Measurements from ENCODE around the gene RPL32.
"Not testable (repeated sequence)": the region's sequence is repeated elsewhere in the genome, so short reads cannot be mapped to it uniquely, and the experiment has no call there.

RPL32 gene

GRCh38 chr3:12793701-12794100, 47.7 kb downstream of the RPL32 start:
- no peak for DNase-seq
- in situ Hi-C loops (cut with HindIII; ENCODE audit: low pct_ligation_motif_present, low pct_unique_long_range_greater_than_20kb, low sequenced_read_pairs): no loop called here

GRCh38 chr3:12791430-12791829, 49.9 kb downstream of the RPL32 start:
- no peak for DNase-seq

GRCh38 chr3:12787967-12788690, 53.2 kb downstream of the RPL32 start:
- DNase-seq; in situ Hi-C loops (cut with HindIII; ENCODE audit: low pct_ligation_motif_present, low pct_unique_long_range_greater_than_20kb, low sequenced_read_pairs): not testable (repeated sequence)

More at GRCh38 chr3:12791430-12791829, 49.9 kb downstream of the RPL32 start:
- in situ Hi-C loops (cut with HindIII; ENCODE audit: low pct_ligation_motif_present, low pct_unique_long_range_greater_than_20kb, low sequenced_read_pairs): no loop called here

GRCh38 chr3:12787346-12787745, 54.0 kb downstream of the RPL32 start:
- DNase-seq; in situ Hi-C loops (cut with HindIII; ENCODE audit: low pct_ligation_motif_present, low pct_unique_long_range_greater_than_20kb, low sequenced_read_pairs): not testable (repeated sequence)

- in situ Hi-C loops (cut with HindIII; ENCODE audit: low pct_ligation_motif_present, low pct_unique_long_range_greater_than_20kb, low sequenced_read_pairs): no loop called here
Observed at GRCh38 chr3:12785096-12785495, 56.3 kb downstream of the RPL32 start.

More at GRCh38 chr3:12785096-12785495, 56.3 kb downstream of the RPL32 start:
- DNase-seq: no peak

All from ACHN (cell line).